ENCODE data around the gene DISC1.

- TF ChIP-seq CTCF (conservative IDR thresholded peaks at IDR 0.05) (peak; percentile 39), ZFX (IDR thresholded peaks at IDR 0.05) (no peak)
Observed at GRCh38 chr1:231844986-231845502, 218.5 kb downstream of the DISC1 start.
